Measurements from ENCODE around the gene UBE2M.
A peak's percentile ranks its signal among the peaks of the same experiment; 100 is the strongest.

- peak; percentile 72 to 75 (median 75) for TF ChIP-seq CTCF (optimal IDR thresholded peaks at IDR 0.05 in 1 of 3, IDR thresholded peaks at IDR 0.05 in 1 of 3, conservative IDR thresholded peaks at IDR 0.05 in 1 of 3; ENCODE audit: extremely low read depth in 1 of 3, insufficient read depth in 2 of 3, low read length in 3 of 3)
- no peak for TF ChIP-seq EZH2 (IDR thresholded peaks at IDR 0.05; ENCODE audit: low read length)
Measured at GRCh38 chr19:58519087-58519354, 39.4 kb downstream of the UBE2M start.

Data from keratinocyte (primary cell).